ENCODE data around the gene MRPL17.

The MRPL17 gene

GRCh38 chr11:6677018-6677417, 6.1 kb downstream of the MRPL17 start:
- no peaks in the 10 kb centered on the region for H3K9me3 ChIP-seq (replicated peaks in 1 of 2; ENCODE audit: control insufficient read depth in 2 of 2, insufficient read depth in 1 of 2, low read depth in 1 of 2, low read length in 2 of 2)
- no peak overlapping the region for H3K18ac ChIP-seq (ENCODE audit: low read length)
- H3K4me3 ChIP-seq (ENCODE audit: low read length in 2 of 2), result no peak overlapping the region
- peaks cover 2% of the 10 kb centered on the region for H3K79me1 ChIP-seq (ENCODE audit: low read depth, low read length)
- H2BK5ac ChIP-seq (ENCODE audit: low read length), result no peak overlapping the region
- no peak overlapping the region for H2AFZ ChIP-seq (ENCODE audit: low read length)
- H2BK15ac ChIP-seq (ENCODE audit: low read length), result no peak overlapping the region
- H2BK12ac ChIP-seq (ENCODE audit: low read length), result no peak overlapping the region
- H3K27ac ChIP-seq (replicated peaks; ENCODE audit: low read length), result no peak overlapping the region
- H3K4me2 ChIP-seq (ENCODE audit: insufficient read depth, low read length, poor library complexity, severe bottlenecking), result no peak overlapping the region
- no peak overlapping the region for H3K14ac ChIP-seq (ENCODE audit: low read length)
- no peak overlapping the region for H3K4ac ChIP-seq (ENCODE audit: low read length)
- no peak overlapping the region for H2AK5ac ChIP-seq (ENCODE audit: low read depth, low read length)
- no peak for DNase-seq (ENCODE audit: low spot score)
- no peak overlapping the region for H4K91ac ChIP-seq (ENCODE audit: low read depth, low read length, poor library complexity)
- peaks cover 1 to 2% of the 10 kb centered on the region in 2 donors for H3K4me1 ChIP-seq (ENCODE audit: control insufficient read depth in 2 of 2, insufficient read depth in 1 of 2, low read depth in 1 of 2, low read length in 2 of 2)
- no peak overlapping the region for H3K9ac ChIP-seq (ENCODE audit: low read depth, low read length, poor library complexity)
- peaks cover 11 to 29% of the 10 kb centered on the region in 2 donors for H3K36me3 ChIP-seq (replicated peaks in 1 of 2; ENCODE audit: control insufficient read depth in 2 of 2, insufficient read depth in 2 of 2, low read length in 2 of 2)
- H3K23ac ChIP-seq (ENCODE audit: low read depth, low read length, poor library complexity), result no peak overlapping the region
- WGBS, 2 donors (ENCODE audit: extremely low coverage in 2 of 2, insufficient read length in 2 of 2, insufficient replicate concordance in 1 of 2), result no CpG with 5 or more reads among the region's 3 CpGs
- no peaks in the 10 kb centered on the region for H3K27me3 ChIP-seq (ENCODE audit: control insufficient read depth in 3 of 3, insufficient read depth in 3 of 3, low read depth in 1 of 3, low read length in 3 of 3)
- no peak overlapping the region for H4K8ac ChIP-seq (ENCODE audit: low read depth, low read length)
- no peak overlapping the region for H2BK120ac ChIP-seq (ENCODE audit: low read depth, low read length)

DNA sequence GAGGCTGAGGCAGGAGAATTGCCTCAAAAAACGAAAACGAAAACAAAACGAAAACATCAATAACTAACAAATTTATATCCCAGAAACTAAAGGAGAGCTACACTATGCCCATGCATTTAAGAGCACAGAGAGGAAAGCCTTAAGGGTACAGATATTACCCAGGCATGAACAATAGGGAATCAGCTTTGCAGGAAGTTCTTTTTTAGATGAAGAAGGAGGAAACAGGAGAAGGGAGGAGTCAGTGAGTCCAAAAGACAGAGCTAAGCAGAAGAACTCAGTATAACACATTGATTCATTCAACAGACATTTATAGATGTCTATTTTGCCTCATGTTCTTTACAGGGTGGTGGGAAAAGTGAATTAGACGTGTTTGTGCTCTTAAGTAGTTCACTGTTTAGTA, 8.3 kb downstream of the MRPL17 start:
- Histone ChIP-seq H3K4me1 (ENCODE audit: control insufficient read depth in 2 of 2, insufficient read depth in 1 of 2, low read depth in 1 of 2, low read length in 2 of 2) (no peaks in the 10 kb centered on the region), H3K9ac (ENCODE audit: low read depth, low read length, poor library complexity) (no peak overlapping the region), H3K9me3 (replicated peaks in 1 of 2; ENCODE audit: control insufficient read depth in 2 of 2, insufficient read depth in 1 of 2, low read depth in 1 of 2, low read length in 2 of 2) (no peaks in the 10 kb centered on the region), H3K79me1 (ENCODE audit: low read depth, low read length) (no peaks in the 10 kb centered on the region), H3K23ac (ENCODE audit: low read depth, low read length, poor library complexity) (no peak overlapping the region), H3K27me3 (ENCODE audit: control insufficient read depth in 3 of 3, insufficient read depth in 3 of 3, low read depth in 1 of 3, low read length in 3 of 3) (no peaks in the 10 kb centered on the region), H3K36me3 (replicated peaks in 1 of 2; ENCODE audit: control insufficient read depth in 2 of 2, insufficient read depth in 2 of 2, low read length in 2 of 2) (peaks cover 0 to 9% of the 10 kb centered on the region in 2 donors), H3K14ac (ENCODE audit: low read length) (no peak overlapping the region), H2BK120ac (ENCODE audit: low read depth, low read length) (no peak overlapping the region), H4K8ac (ENCODE audit: low read depth, low read length) (no peak overlapping the region), H2BK12ac (ENCODE audit: low read length) (no peak overlapping the region), H3K18ac (ENCODE audit: low read length) (no peak overlapping the region), H3K4me2 (ENCODE audit: insufficient read depth, low read length, poor library complexity, severe bottlenecking) (no peak overlapping the region), H4K91ac (ENCODE audit: low read depth, low read length, poor library complexity) (no peak overlapping the region), H3K4ac (ENCODE audit: low read length) (no peak overlapping the region), H3K4me3 (ENCODE audit: low read length in 2 of 2) (no peak overlapping the region), H2AFZ (ENCODE audit: low read length) (no peak overlapping the region), H2BK15ac (ENCODE audit: low read length) (no peak overlapping the region), H2BK5ac (ENCODE audit: low read length) (no peak overlapping the region), H2AK5ac (ENCODE audit: low read depth, low read length) (no peak overlapping the region), H3K27ac (replicated peaks; ENCODE audit: low read length) (no peak overlapping the region)
- 100% methylated on average over 1 of the region's 4 CpGs; no CpG with 5 or more reads in 1 of the 2 donors for WGBS, 2 donors (ENCODE audit: extremely low coverage in 2 of 2, insufficient read length in 2 of 2, insufficient replicate concordance in 1 of 2)
- DNase-seq (ENCODE audit: low spot score), result no peak

DNA sequence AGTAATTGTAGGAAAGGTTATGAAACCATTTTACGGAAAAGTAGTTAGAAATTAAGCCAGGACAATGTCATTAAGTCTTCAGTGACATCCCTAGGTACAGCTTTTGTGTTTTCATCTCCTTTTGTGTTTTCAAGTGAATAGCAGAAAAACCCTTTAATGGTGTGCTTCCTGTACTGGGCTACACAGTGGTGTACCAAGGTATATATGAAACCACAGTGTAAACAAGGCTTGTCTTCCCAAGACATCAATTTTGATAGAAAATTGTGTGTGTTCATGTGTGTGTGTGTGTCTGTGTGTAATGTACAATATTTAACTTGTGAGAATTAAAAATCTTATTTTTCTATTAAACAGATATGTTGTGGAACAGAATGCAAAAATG, 8.9 kb downstream of the MRPL17 start:
- H4K8ac ChIP-seq (ENCODE audit: low read depth, low read length), result no peak overlapping the region

DNA sequence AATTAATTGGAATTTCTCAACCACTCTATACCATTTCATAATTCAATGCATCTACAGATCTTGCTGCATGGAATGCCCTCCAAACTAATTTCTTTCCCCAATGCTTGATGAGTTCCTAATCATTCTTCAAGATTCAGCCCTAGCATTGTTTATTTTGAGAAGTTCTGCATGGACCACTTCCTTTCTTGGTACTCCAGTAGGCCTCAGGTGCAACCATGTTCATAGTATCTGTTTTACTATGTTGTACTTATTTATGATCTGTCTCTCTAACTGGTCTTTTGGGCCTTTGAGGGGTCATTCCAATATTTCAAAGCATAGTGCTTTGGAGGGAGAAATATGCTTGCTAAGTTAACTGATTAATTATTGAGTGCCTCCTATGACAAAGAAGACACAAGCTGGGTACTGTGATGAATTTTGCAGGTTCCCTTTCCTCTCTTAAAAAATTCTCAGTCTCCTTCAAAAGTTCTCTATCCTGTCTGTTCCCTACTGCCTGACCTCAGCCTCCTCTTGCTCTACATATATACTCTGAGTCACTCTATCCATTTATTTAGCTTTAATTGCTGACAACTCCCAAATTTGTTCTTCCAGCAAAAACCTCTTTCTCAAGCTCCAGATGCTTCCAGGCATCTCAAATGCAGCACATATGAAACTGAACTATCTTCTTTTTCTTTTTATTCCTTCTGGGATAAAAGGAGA, 9.5 kb downstream of the MRPL17 start:
- H3K4me1 ChIP-seq (ENCODE audit: control insufficient read depth in 2 of 2, insufficient read depth in 1 of 2, low read depth in 1 of 2, low read length in 2 of 2), result no peaks in the 10 kb centered on the region
- H3K27me3 ChIP-seq (ENCODE audit: control insufficient read depth in 3 of 3, insufficient read depth in 3 of 3, low read depth in 1 of 3, low read length in 3 of 3), result no peaks in the 10 kb centered on the region
- H3K4me3 ChIP-seq (ENCODE audit: low read length in 2 of 2), result no peak overlapping the region
- H4K91ac ChIP-seq (ENCODE audit: low read depth, low read length, poor library complexity), result no peak overlapping the region
- H3K9ac ChIP-seq (ENCODE audit: low read depth, low read length, poor library complexity), result no peak overlapping the region
- no peak overlapping the region for H3K18ac ChIP-seq (ENCODE audit: low read length)
- DNase-seq (ENCODE audit: low spot score), result no peak
- H3K4me2 ChIP-seq (ENCODE audit: insufficient read depth, low read length, poor library complexity, severe bottlenecking), result no peak overlapping the region
- H3K27ac ChIP-seq (replicated peaks; ENCODE audit: low read length), result no peak overlapping the region
- no peak overlapping the region for H4K8ac ChIP-seq (ENCODE audit: low read depth, low read length)
- H2BK5ac ChIP-seq (ENCODE audit: low read length), result no peak overlapping the region
- no peak overlapping the region for H2BK12ac ChIP-seq (ENCODE audit: low read length)
- no peaks in the 10 kb centered on the region for H3K79me1 ChIP-seq (ENCODE audit: low read depth, low read length)
- no peak overlapping the region for H2AK5ac ChIP-seq (ENCODE audit: low read depth, low read length)
- no peak overlapping the region for H3K23ac ChIP-seq (ENCODE audit: low read depth, low read length, poor library complexity)
- H2AFZ ChIP-seq (ENCODE audit: low read length), result no peak overlapping the region
- no peaks in the 10 kb centered on the region for H3K9me3 ChIP-seq (replicated peaks in 1 of 2; ENCODE audit: control insufficient read depth in 2 of 2, insufficient read depth in 1 of 2, low read depth in 1 of 2, low read length in 2 of 2)
- no peak overlapping the region for H3K14ac ChIP-seq (ENCODE audit: low read length)
- no peaks in the 10 kb centered on the region for H3K36me3 ChIP-seq (replicated peaks in 1 of 2; ENCODE audit: control insufficient read depth in 2 of 2, insufficient read depth in 2 of 2, low read length in 2 of 2)
- H2BK120ac ChIP-seq (ENCODE audit: low read depth, low read length), result no peak overlapping the region
- H2BK15ac ChIP-seq (ENCODE audit: low read length), result no peak overlapping the region
- H3K4ac ChIP-seq (ENCODE audit: low read length), result no peak overlapping the region

More for the DNA sequence above, 8.9 kb downstream of the MRPL17 start:
- Histone ChIP-seq H4K91ac (ENCODE audit: low read depth, low read length, poor library complexity) (no peak overlapping the region), H3K23ac (ENCODE audit: low read depth, low read length, poor library complexity) (no peak overlapping the region), H3K4me2 (ENCODE audit: insufficient read depth, low read length, poor library complexity, severe bottlenecking) (no peak overlapping the region), H3K18ac (ENCODE audit: low read length) (no peak overlapping the region), H3K9ac (ENCODE audit: low read depth, low read length, poor library complexity) (no peak overlapping the region), H3K27me3 (ENCODE audit: control insufficient read depth in 3 of 3, insufficient read depth in 3 of 3, low read depth in 1 of 3, low read length in 3 of 3) (no peaks in the 10 kb centered on the region), H2BK15ac (ENCODE audit: low read length) (no peak overlapping the region), H2BK5ac (ENCODE audit: low read length) (no peak overlapping the region), H3K14ac (ENCODE audit: low read length) (no peak overlapping the region), H2BK12ac (ENCODE audit: low read length) (no peak overlapping the region), H3K79me1 (ENCODE audit: low read depth, low read length) (no peaks in the 10 kb centered on the region), H3K9me3 (replicated peaks in 1 of 2; ENCODE audit: control insufficient read depth in 2 of 2, insufficient read depth in 1 of 2, low read depth in 1 of 2, low read length in 2 of 2) (no peaks in the 10 kb centered on the region), H3K36me3 (replicated peaks in 1 of 2; ENCODE audit: control insufficient read depth in 2 of 2, insufficient read depth in 2 of 2, low read length in 2 of 2) (peaks cover 0 to 3% of the 10 kb centered on the region in 2 donors), H2AFZ (ENCODE audit: low read length) (no peak overlapping the region), H3K27ac (replicated peaks; ENCODE audit: low read length) (no peak overlapping the region), H2AK5ac (ENCODE audit: low read depth, low read length) (no peak overlapping the region), H3K4me1 (ENCODE audit: control insufficient read depth in 2 of 2, insufficient read depth in 1 of 2, low read depth in 1 of 2, low read length in 2 of 2) (no peaks in the 10 kb centered on the region), H3K4ac (ENCODE audit: low read length) (no peak overlapping the region), H3K4me3 (ENCODE audit: low read length in 2 of 2) (no peak overlapping the region), H2BK120ac (ENCODE audit: low read depth, low read length) (no peak overlapping the region)
- no CpG with 5 or more reads among the region's 1 CpG for WGBS, 2 donors (ENCODE audit: extremely low coverage in 2 of 2, insufficient read length in 2 of 2, insufficient replicate concordance in 1 of 2)
- no peak for DNase-seq (ENCODE audit: low spot score)

Measured in neuronal stem cell (in vitro differentiated cells).